AG04450 (cell line): ENCODE measurements around the gene MON2. TPM values are rescaled to one million over a fixed set of nuclear protein-coding genes. Genes with fewer than 3 reads are reported as not detected.

Source experiments
- CTCF ChIA-PET: fragments of 300-600, 350-600 bp; formaldehyde crosslinking; extraction: SDS; loops from one replicate; lab custom pipeline; 2022; ENCODE audit warnings: antibody characterized with exemption, inconsistent platforms; lab: Charles Lee
- POLR2A ChIA-PET: fragments of 350-600 bp; formaldehyde crosslinking; extraction: SDS; loops from one replicate; lab custom pipeline; 2021; ENCODE audit warnings: antibody characterized with exemption, inconsistent platforms; lab: Yijun Ruan, JAX
- DNase-seq: peaks from one replicate; pipeline ENCODE4 v3.0.0-alpha.2; 2011; ENCODE audit warnings: low read depth, low spot score
- H3K27ac ChIP-seq: one replicate; pipeline ENCODE4 v1.5.1; 2012; ENCODE audit warnings: low read depth, low read length, control low read depth
- H3K27me3 ChIP-seq: one replicate; pipeline ENCODE4 v1.6.0; 2012; ENCODE audit warnings: low read length; ENCODE audit not compliant: control insufficient read depth, insufficient read depth
- H3K4me3 ChIP-seq: 2 replicates; pipeline ENCODE4 v1.5.1; 2011; ENCODE audit warnings: mild to moderate bottlenecking, low read depth, low read length, control low read depth
- H3K9me3 ChIP-seq: 2 replicates; pipeline ENCODE4 v1.5.1; 2012; ENCODE audit warnings: low read length; ENCODE audit not compliant: control insufficient read depth, insufficient read depth
- CTCF ChIP-seq: IDR thresholded peaks from 2 replicates; pipeline ENCODE4 v1.5.1; 2011; ENCODE audit warnings: low read depth, low read length, control low read depth, inconsistent platforms
- polyA plus RNA-seq: library from polyadenylated mRNA; depleted of rRNA; stranded (reverse); fragments of >200 nt; gene quantifications from 2 replicates; pipeline ENCODE4 v1.2.3, GENCODE V29; 2011

The MON2 gene
- polyA plus RNA-seq, 1 experiment: 24.2 TPM

- no peak for TF ChIP-seq CTCF
- Histone ChIP-seq H3K27me3 (no peaks in the 10 kb centered on the region), H3K4me3 (no peak overlapping the region), H3K9me3 (no peaks in the 10 kb centered on the region), H3K27ac (no peak overlapping the region)
- CTCF ChIA-PET: interaction anchor here (0.6 to 1.4 kb wide), 2 partner anchors 35 kb away, joined by 3 read pairs; no protein-coding TSS in a partner anchor
- POLR2A ChIA-PET: no interaction called here
- no peak for DNase-seq
These were observed 5.8 kb downstream of the MON2 start for GRCh38 chr12:62472472-62472871.

- Histone ChIP-seq H3K27ac (no peak overlapping the region), H3K27me3 (no peaks in the 10 kb centered on the region), H3K4me3 (no peak overlapping the region), H3K9me3 (no peaks in the 10 kb centered on the region)
- CTCF ChIA-PET: interaction anchor here (0.8 to 1.5 kb wide), 2 partner anchors 44 to 46 kb away, joined by 3 to 6 read pairs; no protein-coding TSS in a partner anchor
- no peak for DNase-seq
- POLR2A ChIA-PET: interaction anchor here (0.6 kb wide), 1 partner anchor 113 kb away, joined by 3 read pairs; no protein-coding TSS in a partner anchor
- no peak for TF ChIP-seq CTCF
These were observed 15.4 kb downstream of the MON2 start for GRCh38 chr12:62481843-62482540.

DNA sequence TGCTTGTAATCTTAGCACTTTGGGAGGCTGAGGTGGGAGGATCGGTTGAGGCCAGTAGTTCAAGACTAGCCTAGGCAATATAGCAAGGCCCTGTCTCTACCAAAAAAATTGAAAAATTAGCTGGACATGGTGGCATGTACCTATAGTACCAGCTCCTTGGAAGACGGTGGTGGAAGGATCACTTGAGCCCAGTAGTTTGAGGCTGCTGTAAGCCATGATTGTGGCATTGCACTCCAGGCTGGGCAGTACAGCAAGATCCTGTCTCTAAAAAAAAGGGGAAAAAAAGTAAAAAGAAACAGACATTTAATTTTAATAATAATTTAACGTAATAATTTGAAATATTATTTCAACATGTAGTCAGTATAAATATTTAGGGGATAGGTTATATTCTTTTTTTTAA, 16.1 kb downstream of the MON2 start:
- DNase-seq: no peak
- no peak overlapping the region for H3K27ac ChIP-seq
- TF ChIP-seq CTCF: no peak
- POLR2A ChIA-PET: no interaction called here
- CTCF ChIA-PET: interaction anchor here (1.5 kb wide), 1 partner anchor 44 kb away, joined by 6 read pairs; no protein-coding TSS in a partner anchor
- H3K9me3 ChIP-seq: no peaks in the 10 kb centered on the region
- no peak overlapping the region for H3K4me3 ChIP-seq
- no peaks in the 10 kb centered on the region for H3K27me3 ChIP-seq

DNA sequence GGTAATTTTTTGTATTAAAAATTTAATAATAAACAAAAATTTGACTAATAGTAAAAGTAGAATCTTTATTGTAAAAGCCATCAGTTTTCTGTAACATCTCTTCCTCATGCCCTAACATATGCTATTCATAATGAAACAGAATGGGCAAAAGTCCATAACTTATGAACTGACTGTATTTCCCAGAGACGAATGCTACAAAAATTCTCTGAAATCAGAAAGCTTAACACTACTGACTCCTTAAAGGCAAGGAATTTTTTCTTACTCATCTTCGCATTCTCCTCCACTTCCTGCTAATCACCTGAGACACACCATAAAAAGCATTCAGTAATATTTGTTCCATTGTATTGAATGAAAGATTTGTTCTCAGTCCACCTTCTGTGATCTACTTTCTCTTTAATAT, 17.6 kb downstream of the MON2 start:
- Histone ChIP-seq H3K27me3 (no peaks in the 10 kb centered on the region), H3K27ac (no peak overlapping the region), H3K4me3 (no peak overlapping the region), H3K9me3 (no peaks in the 10 kb centered on the region)
- TF ChIP-seq CTCF: no peak
- POLR2A ChIA-PET: no interaction called here
- CTCF ChIA-PET: no interaction called here
- no peak for DNase-seq

DNA sequence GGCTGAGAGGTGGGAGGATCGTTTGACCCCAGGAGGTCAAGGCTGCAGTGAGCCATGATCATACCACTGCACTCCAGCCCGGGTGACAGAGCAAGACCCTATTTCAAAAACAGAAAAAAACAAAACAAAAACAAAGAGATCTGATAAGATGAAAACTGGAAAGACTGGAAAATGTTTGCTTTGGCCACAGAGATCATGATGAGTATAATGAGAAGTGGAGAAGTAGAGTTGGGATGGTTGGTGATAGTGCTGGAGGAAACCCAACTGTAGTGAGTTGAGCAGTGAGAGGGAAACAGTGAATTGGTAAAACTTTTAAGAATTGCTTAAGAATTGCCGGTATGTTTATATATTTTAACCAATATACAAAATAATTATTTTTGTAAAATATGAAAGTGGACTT, 39.2 kb downstream of the MON2 start:
- ChIA-PET POLR2A (no interaction called here), CTCF (interaction anchor here (1.6 kb wide), 1 partner anchor 70 kb away, joined by 3 read pairs; no protein-coding TSS in a partner anchor)
- Histone ChIP-seq H3K27me3 (no peaks in the 10 kb centered on the region), H3K9me3 (no peaks in the 10 kb centered on the region), H3K27ac (no peak overlapping the region), H3K4me3 (no peak overlapping the region)
- TF ChIP-seq CTCF: no peak
- DNase-seq: no peak
